Activated CD8-positive, alpha-beta T cell treated with anti-CD3 and anti-CD28 coated beads, Interleukin-2, amount 10 ng/mL, durations not matched to agents 7 days and 5 days (primary cell): ENCODE data around the gene MEF2D. TPM values are rescaled to one million over a fixed set of nuclear protein-coding genes. Genes with fewer than 3 reads are reported as not detected.

Experiments used
- ATAC-seq: fragments of 150-1000 bp; cut with Tn5 transposase; one replicate; pipeline ENCODE4 v1.10.0; 2021; ENCODE audit warnings: moderate library complexity
- CTCF ChIA-PET: fragments of 350-600 bp; sonication (Branson Sonifier 250); formaldehyde crosslinking; loops from one replicate; lab custom pipeline; 2021; ENCODE audit warnings: antibody characterized with exemption; lab: Charles Lee
- POLR2A ChIA-PET: fragments of 350-600 bp; sonication (Branson Sonifier 250); formaldehyde crosslinking; loops from one replicate; lab custom pipeline; 2021; ENCODE audit warnings: antibody characterized with exemption; lab: Charles Lee
- DNase-seq: peaks from one replicate; pipeline ENCODE4 v3.0.0-alpha.2; 2020
- H3K27ac Mint-ChIP-seq: one replicate; pipeline ENCODE4 v1.8.0; 2021; ENCODE audit warnings: mild to moderate bottlenecking, mixed read lengths
- H3K27me3 Mint-ChIP-seq: one replicate; pipeline ENCODE4 v1.8.0; 2021; ENCODE audit warnings: low read depth, mixed read lengths
- H3K36me3 Mint-ChIP-seq: one replicate; pipeline ENCODE4 v1.8.0; 2021; ENCODE audit warnings: low read depth, mixed read lengths
- H3K4me1 Mint-ChIP-seq: one replicate; pipeline ENCODE4 v1.8.0; 2021; ENCODE audit warnings: low read depth, mixed read lengths
- H3K4me3 Mint-ChIP-seq: one replicate; pipeline ENCODE4 v1.8.0; 2021; ENCODE audit warnings: mild to moderate bottlenecking, mixed read lengths
- H3K9me3 Mint-ChIP-seq: one replicate; pipeline ENCODE4 v1.8.0; 2022; ENCODE audit warnings: mixed read lengths; ENCODE audit not compliant: insufficient read depth
- total RNA-seq, 2 experiments: library from RNA; stranded (reverse); gene quantifications; one replicate each; pipeline ENCODE4 v1.2.3, GENCODE V29; 2021

Gene MEF2D
- total RNA-seq, 2 experiments from 2014 or later: 34.8 to 40.1 TPM

DNA sequence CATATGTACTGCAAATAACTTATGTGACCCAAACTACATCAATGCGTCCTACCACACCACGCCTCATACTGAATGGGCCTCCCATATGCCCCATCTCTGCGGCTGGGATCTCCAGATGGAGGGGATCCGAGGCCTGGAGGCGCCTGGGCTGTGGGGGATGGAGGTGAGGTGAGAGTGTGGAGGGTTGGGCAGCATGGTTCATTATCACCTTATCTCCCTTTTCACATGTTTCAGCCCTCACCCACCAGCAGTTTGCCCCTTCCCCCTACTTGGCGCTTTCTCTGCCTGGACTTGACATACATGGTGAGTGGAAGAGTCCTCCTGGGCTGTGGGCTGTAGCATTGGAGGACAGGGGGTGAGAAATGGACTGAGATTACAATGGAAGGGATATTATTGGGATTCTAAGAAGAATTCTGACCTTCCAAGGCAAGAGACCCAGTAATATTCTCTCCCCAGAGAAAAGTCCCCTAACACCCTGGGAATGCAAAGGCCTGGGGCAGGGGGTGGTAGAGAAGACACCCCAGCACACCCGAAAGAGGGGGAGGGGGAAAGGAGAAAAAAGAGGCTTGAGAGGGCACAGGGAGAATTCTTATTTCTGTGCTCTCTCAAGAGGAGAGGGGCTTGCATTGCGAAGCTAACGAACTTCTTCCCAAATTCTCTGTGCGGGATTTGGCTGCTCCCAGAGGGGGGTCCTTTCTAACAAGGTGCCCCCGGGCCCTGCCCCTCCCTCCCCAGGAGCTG lies 61.4 kb downstream of the MEF2D start:
- Mint-ChIP-seq H3K9me3 (no peaks in the 10 kb centered on the region), H3K4me3 (no peak overlapping the region), H3K27ac (no peak overlapping the region), H3K4me1 (peaks cover 24% of the 10 kb centered on the region), H3K27me3 (peaks cover 79% of the 10 kb centered on the region), H3K36me3 (no peaks in the 10 kb centered on the region)
- ATAC-seq: no peak
- ChIA-PET CTCF (interaction anchor here (5.0 kb wide), 1 partner anchor 53 kb away, joined by 118 read pairs; no protein-coding TSS in a partner anchor), POLR2A (no interaction called here)
- DNase-seq: no peak

DNA sequence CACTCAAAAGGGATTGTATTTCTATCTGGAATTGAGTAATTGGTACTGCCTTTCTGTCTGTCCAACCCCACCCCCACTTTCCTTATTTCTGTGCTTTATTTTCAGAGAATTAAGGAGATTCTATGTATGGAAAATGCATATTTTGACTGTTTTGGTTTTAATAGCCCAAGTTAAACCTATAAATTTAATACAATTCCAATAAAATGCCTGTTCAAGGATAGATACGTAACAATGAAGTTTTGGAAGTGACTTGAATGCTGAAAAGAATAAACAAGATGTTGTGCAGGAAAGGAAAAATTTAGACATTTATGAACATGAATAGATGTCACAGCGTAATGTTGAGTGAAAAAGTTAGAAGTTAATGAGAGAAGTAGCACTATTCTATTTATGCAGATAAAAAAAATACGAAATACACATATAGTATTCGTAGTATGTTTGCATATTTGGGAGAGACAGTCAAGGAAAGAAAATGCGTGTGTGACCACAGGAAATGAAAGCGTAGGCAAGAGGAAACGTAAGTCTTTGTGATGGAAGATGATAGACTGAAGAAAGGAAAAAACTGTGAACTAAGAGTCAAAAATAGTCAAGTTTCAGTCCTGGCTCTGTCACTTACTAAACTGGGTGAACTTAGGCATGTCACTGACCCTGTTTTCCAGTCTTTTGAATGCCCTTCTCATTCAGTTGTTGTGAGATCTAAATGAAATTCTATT lies 62.1 kb downstream of the MEF2D start:
- H3K4me3 Mint-ChIP-seq: no peak overlapping the region
- no peaks in the 10 kb centered on the region for H3K9me3 Mint-ChIP-seq
- H3K36me3 Mint-ChIP-seq: no peaks in the 10 kb centered on the region
- DNase-seq (no peak), ATAC-seq (peak; percentile 23)
- peaks cover 82% of the 10 kb centered on the region for H3K27me3 Mint-ChIP-seq
- CTCF ChIA-PET: no interaction called here
- peaks cover 24% of the 10 kb centered on the region for H3K4me1 Mint-ChIP-seq
- H3K27ac Mint-ChIP-seq: no peak overlapping the region
- POLR2A ChIA-PET: no interaction called here

DNA sequence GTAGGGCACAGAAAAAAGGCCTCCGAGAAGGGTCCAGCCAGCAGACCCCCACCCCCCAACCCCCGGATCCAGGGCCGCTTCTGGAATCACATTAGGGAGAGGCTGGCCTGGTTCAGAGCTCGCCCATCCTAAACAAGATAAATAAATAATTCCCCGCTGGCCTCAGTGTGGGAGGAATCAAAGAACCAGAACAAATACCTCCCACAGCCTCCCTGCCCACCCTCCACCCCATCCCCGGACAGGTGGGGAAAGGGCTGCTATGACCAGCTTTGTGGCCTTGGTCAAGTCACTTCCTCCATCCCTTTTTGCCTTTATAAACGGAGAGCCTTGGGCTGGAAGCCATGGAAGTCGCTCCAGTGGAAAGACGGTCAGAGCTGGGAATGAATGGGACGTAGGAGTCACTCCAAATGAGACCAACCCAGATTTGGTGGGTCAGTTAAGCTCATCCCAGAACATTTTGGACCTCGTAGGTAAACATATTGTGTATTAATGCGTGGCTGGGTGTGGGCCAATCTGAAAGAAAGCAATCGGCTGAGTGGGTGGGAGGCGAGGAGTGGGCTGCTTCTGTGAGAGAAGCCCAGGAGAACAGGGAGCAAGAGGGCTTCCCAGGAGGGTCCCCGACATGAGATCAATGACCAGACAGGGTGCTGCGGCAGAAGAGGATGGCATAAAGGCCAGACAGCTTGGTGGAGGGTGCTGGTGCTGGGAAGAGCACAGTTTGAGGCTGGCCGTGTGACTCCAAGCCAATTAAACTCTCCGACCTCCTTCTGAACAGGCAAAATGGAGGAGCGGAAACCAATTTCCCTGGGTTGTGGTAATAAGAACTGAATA lies 63.3 kb downstream of the MEF2D start:
- ATAC-seq (no peak), DNase-seq (no peak)
- Mint-ChIP-seq H3K9me3 (no peaks in the 10 kb centered on the region), H3K27ac (no peak overlapping the region), H3K36me3 (no peaks in the 10 kb centered on the region), H3K27me3 (peaks cover 87% of the 10 kb centered on the region), H3K4me3 (no peak overlapping the region), H3K4me1 (peaks cover 24% of the 10 kb centered on the region)
- CTCF ChIA-PET: interaction anchor here (1.2 to 6.2 kb wide), 3 partner anchors 8 to 187 kb away, joined by 5 to 42 read pairs (median 25); no protein-coding TSS in a partner anchor
- POLR2A ChIA-PET: no interaction called here

DNA sequence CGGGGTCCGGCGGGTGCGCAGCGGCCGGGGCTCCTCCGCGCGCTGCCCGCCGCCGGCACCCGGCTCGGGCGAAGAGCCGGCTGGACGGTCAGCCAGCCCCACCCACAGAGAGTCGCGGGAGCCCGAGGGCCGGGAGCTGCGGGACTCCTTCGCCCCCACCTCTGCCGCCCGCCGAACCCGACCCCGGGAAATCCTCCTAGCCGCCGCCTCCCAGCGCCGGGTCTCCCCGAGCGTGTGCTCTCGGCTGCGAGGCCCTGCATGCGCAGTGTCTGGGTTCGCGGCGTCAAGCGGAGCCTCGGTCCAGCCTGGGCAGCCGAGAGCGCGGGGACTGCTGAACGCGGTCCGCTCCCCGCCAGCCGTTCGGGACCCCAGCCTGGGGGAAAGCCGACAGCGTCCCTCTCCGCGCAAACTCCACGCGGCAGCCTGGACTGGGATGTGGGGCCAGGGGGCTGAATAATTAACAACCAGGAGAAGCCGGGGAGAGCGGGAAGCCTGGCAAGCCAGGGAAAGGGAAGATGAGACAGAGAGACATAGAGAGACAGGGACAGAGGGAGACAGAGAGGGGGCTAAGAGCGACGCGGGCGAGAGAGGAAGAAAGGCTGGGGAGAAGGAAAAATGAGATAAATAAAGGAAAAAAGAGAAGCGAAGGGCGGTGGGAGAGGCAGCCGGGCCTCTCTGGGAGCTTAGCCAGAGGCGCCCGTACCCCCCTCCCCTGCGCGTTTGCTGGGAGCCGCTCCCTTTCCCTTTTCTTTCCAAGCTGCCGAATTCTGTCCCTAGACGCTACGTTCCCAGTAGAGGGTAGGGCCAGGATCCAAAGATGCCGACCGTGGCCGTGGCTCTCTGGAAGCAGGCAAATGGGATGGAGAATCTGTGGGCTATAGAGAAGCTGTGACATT lies 64.2 kb downstream of the MEF2D start:
- peak; percentile 47 for ATAC-seq
- peaks cover 88% of the 10 kb centered on the region for H3K27me3 Mint-ChIP-seq
- POLR2A ChIA-PET: no interaction called here
- DNase-seq: no peak
- H3K9me3 Mint-ChIP-seq: no peaks in the 10 kb centered on the region
- peak overlapping the region; percentile 13 for H3K4me3 Mint-ChIP-seq
- no peaks in the 10 kb centered on the region for H3K36me3 Mint-ChIP-seq
- CTCF ChIA-PET: interaction anchor here (1.1 to 6.2 kb wide), 4 partner anchors 9 to 188 kb away, joined by 3 to 42 read pairs (median 15); no protein-coding TSS in a partner anchor
- no peak overlapping the region for H3K27ac Mint-ChIP-seq
- peaks cover 24% of the 10 kb centered on the region for H3K4me1 Mint-ChIP-seq

DNA sequence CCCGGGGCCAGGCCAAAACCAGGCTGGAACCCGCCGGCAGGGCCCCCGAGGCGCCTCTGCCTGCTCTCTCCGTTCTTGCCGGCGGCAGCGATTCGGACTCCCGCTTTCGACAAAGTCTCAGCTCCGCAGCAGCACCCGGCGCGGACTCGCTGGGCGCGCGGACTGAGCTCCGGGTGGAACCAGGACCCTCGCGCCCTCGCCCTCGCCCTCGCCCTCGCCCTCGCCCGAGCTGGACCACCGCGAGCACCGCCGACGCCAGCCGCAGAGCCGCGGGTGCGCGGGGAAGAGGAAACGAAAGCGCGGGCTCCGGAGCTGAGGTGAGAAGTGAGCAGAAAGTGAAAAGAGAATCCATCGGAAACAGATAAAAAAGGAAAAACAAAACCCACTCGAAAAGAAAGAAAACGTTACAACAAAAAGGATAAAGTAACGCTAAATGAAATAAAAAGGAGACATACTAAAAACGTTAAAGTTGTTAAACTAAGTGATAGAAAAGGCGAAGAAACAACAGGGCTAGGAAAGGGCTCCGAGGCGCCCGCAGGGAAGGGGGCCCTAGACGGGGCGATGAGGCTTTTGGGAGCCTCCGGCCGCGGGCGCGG lies 64.9 kb downstream of the MEF2D start:
- POLR2A ChIA-PET: no interaction called here
- peak; percentile 36 for ATAC-seq
- no peak for DNase-seq
- Mint-ChIP-seq H3K27ac (no peak overlapping the region), H3K4me1 (peaks cover 24% of the 10 kb centered on the region), H3K4me3 (peak overlapping the region; percentile 66), H3K9me3 (no peaks in the 10 kb centered on the region), H3K27me3 (peaks cover 87% of the 10 kb centered on the region), H3K36me3 (no peaks in the 10 kb centered on the region)
- CTCF ChIA-PET: interaction anchor here (1.1 to 6.2 kb wide), 3 partner anchors 10 to 50 kb away, joined by 3 to 42 read pairs (median 25); no protein-coding TSS in a partner anchor

DNA sequence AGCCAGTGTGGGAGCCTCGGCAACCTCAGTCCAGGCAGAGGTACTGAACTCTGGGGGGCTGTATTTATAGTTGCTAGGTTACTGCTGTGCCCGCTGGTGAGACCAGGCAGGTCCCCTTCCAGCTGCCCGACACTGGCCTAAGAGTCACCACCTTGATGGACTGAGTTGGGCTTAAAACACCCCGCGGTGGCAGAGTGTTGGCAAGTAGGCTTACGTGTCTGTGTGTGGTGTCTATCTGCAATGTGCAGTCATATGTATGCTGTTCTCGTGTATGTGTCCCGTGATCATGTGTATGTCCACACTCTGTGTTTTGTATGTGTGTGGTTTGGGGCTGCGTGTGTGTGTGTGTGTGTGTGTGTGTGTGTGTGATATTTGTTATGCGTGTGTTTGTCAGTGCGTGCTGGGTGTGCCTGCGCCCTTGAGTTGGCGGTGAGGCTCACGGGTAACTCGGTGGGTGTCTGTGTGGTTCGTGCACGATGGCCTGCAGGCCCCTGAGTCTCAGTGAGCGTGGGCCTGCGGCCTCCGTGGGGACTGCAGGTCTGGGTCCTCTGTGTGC lies 65.5 kb downstream of the MEF2D start:
- H3K27me3 Mint-ChIP-seq: peaks cover 87% of the 10 kb centered on the region
- H3K4me3 Mint-ChIP-seq: peak overlapping the region; percentile 22
- peaks cover 24% of the 10 kb centered on the region for H3K4me1 Mint-ChIP-seq
- CTCF ChIA-PET: interaction anchor here (0.9 to 8.0 kb wide), 6 partner anchors 11 to 189 kb away, joined by 3 to 85 read pairs (median 14); no protein-coding TSS in a partner anchor
- DNase-seq (no peak), ATAC-seq (no peak)
- no peak overlapping the region for H3K27ac Mint-ChIP-seq
- H3K36me3 Mint-ChIP-seq: no peaks in the 10 kb centered on the region
- POLR2A ChIA-PET: no interaction called here
- no peaks in the 10 kb centered on the region for H3K9me3 Mint-ChIP-seq

DNA sequence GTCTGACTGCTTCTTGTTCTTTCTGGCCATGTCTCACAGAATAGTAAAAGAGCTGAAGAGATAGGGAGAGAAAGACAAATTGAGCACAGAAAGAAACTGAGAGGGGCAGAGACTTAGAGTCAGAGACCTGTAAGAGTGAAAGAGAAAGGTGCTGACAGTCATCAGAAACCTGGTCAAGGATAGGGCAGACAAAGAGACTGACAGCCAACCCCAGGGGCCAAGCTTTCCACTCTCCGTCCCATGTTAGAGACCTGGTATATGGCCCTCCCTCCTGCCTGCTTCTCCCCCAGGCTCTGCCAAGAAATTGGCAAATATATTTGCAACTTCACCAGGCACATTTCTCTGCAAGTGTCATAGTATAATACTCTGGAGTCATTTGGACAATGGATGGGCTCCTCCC lies 67.0 kb downstream of the MEF2D start:
- ChIA-PET CTCF (interaction anchor here (1.1 to 8.0 kb wide), 4 partner anchors 12 to 47 kb away, joined by 4 to 85 read pairs (median 28); no protein-coding TSS in a partner anchor), POLR2A (no interaction called here)
- ATAC-seq (no peak), DNase-seq (no peak)
- H3K36me3 Mint-ChIP-seq: no peaks in the 10 kb centered on the region
- H3K9me3 Mint-ChIP-seq: no peaks in the 10 kb centered on the region
- no peak overlapping the region for H3K27ac Mint-ChIP-seq
- H3K4me3 Mint-ChIP-seq: no peak overlapping the region
- peaks cover 91% of the 10 kb centered on the region for H3K27me3 Mint-ChIP-seq
- H3K4me1 Mint-ChIP-seq: peaks cover 18% of the 10 kb centered on the region

DNA sequence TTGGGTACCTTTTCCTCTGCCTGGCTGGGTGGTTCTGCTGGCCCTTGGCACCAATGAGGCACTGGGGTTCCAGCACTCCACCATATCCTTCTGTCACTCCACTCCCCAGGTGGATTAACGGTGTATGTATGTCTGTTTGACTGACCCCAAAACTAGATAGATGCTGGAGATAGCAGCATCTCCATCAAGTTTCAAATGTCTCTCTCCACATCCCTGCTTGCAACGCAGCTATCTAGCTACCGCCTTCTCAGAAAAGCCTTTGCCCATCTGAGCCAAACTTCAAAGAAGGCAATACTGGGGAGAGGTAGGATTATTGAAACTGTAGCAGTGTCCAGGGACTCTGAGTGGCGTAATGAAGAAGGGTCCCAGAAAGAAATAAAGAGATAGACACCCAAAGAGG lies 67.5 kb downstream of the MEF2D start:
- no peaks in the 10 kb centered on the region for H3K36me3 Mint-ChIP-seq

DNA sequence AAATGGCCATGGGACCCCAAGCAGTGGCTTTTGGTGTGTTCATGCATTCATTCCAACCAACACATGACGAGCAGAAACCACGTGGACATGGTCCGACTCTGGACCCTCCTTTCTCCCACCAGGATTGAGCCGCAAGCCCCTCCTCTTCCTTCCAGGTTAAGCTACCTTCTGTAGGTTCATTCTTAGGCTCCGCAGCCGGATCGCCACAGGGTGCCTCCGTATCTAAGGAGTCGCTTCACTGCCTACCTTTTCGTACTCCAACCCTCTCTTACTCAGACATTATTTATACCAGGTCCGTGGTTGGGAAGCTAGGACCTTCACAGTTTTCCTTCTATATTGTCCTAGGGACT lies 67.9 kb downstream of the MEF2D start:
- POLR2A ChIA-PET: no interaction called here
- ATAC-seq: no peak
- Mint-ChIP-seq H3K27ac (no peak overlapping the region), H3K4me1 (peaks cover 12% of the 10 kb centered on the region), H3K27me3 (peaks cover 92% of the 10 kb centered on the region), H3K9me3 (no peaks in the 10 kb centered on the region), H3K4me3 (no peak overlapping the region), H3K36me3 (no peaks in the 10 kb centered on the region)
- DNase-seq: no peak
- CTCF ChIA-PET: interaction anchor here (1.0 to 8.0 kb wide), 6 partner anchors 13 to 304 kb away, joined by 3 to 85 read pairs (median 10); no protein-coding TSS in a partner anchor

More for the DNA sequence above, 67.5 kb downstream of the MEF2D start:
- H3K4me3 Mint-ChIP-seq: no peak overlapping the region
- peaks cover 13% of the 10 kb centered on the region for H3K4me1 Mint-ChIP-seq
- no peak overlapping the region for H3K27ac Mint-ChIP-seq
- no peaks in the 10 kb centered on the region for H3K9me3 Mint-ChIP-seq
- ATAC-seq (no peak), DNase-seq (no peak)
- H3K27me3 Mint-ChIP-seq: peaks cover 91% of the 10 kb centered on the region
- CTCF ChIA-PET: interaction anchor here (1.0 to 8.0 kb wide), 5 partner anchors 13 to 191 kb away, joined by 4 to 85 read pairs (median 14); no protein-coding TSS in a partner anchor
- POLR2A ChIA-PET: no interaction called here
